Ecto neural progenitor cell (in vitro differentiated cells): ENCODE data around the gene RPA1.

Source experiments
- DNase-seq: peaks from one replicate; pipeline ENCODE4 v3.0.0-alpha.2; 2018; ENCODE audit warnings: low spot score

Gene RPA1

DNA sequence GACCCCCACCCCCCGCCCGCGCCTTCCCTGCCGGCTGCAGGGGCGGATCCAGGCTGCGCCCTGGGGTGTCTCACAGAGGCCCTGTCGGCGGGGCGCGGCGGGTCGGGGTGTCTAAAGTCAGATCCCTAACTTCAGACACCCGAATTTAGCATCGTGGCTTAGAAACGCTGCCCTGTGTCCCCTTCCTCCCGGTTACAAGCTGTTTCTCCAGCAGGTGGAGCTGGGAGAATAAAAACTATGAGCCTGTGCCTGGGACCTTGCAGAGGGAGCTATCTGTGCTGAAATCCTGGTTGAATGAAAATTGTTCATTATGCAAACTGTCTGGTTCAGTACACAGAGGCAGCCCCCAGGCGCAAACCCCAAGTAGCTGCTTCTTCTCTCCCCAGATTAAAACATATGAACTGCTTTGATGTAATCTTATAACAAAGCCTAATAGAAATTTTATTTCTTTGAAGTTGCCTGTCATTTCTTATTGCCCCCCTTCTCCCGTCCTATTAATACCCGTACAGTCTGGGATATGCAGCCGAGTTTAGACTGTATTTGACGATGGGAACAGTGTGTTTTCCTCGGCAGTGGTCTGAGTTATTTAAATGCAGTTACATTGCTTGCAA is 79.0 kb downstream of the RPA1 start:
- DNase-seq = peak; percentile 86

GRCh38 chr17:1909985-1910384 is 80.2 kb downstream of the RPA1 start:
- peak; percentile 46 for DNase-seq

GRCh38 chr17:1912146-1912545 is 82.3 kb downstream of the RPA1 start:
- DNase-seq = peak; percentile 44

GRCh38 chr17:1913702-1914101 is 83.9 kb downstream of the RPA1 start:
- DNase-seq = no peak

DNA sequence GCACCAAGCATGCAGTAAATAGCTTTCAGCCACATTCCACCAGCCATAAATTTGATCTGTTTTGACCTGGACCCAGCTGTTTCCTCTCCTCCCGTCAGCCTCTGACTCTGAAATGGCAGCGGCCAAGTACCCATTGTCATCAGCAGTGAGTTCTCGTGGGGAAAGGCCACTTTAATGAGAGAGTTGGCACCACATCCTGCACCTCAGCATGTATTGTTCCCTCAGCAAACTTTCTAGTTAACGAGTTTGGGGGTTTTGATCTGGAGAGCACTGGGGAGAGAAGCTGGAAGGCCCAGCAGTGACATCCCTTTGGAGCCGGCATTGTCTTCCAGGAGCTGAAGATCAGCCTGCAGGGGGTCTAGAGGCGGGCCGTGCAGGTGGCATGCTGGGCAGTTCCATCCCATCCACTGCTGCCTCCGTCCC is 84.9 kb downstream of the RPA1 start:
- no peak for DNase-seq

DNA sequence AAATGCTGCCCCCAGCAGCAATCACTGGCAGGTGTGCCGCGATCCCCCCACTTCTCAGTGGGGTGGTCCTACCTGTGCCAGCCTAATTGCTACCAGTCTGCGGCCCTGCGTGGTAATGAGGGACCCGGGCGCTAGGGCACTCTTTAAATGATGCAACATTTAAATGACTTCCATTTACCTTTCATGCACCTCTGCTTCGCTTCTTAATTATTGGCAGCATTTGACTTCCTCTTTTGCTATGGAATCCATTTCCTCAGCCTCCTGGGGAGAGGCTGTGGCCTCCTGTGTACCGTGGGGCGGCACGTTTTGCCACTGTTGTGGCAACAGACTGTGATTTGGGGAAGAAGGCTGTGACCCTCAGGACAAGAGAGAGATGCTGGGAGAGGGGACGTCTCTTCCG is 86.1 kb downstream of the RPA1 start:
- DNase-seq = no peak

DNA sequence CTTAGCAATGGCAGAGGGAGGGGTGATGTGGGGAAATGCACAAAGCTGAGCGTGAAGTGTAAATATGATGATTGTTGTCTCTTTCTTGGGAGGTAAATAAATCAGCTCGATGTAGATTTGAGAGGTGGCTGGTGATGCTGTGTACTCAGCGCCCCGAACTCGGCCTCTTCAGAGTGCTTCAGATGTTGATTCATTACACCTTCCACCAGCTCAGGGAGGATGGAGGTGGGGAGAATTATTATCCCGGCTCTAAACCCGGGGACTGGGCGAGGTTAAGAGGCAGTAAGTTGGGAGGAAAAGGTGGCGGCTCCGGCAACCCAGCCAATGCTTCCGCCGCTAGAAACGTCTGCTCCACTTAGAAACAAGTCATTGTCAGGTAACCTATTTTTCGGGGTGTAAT is 86.5 kb downstream of the RPA1 start:
- DNase-seq = no peak

DNA sequence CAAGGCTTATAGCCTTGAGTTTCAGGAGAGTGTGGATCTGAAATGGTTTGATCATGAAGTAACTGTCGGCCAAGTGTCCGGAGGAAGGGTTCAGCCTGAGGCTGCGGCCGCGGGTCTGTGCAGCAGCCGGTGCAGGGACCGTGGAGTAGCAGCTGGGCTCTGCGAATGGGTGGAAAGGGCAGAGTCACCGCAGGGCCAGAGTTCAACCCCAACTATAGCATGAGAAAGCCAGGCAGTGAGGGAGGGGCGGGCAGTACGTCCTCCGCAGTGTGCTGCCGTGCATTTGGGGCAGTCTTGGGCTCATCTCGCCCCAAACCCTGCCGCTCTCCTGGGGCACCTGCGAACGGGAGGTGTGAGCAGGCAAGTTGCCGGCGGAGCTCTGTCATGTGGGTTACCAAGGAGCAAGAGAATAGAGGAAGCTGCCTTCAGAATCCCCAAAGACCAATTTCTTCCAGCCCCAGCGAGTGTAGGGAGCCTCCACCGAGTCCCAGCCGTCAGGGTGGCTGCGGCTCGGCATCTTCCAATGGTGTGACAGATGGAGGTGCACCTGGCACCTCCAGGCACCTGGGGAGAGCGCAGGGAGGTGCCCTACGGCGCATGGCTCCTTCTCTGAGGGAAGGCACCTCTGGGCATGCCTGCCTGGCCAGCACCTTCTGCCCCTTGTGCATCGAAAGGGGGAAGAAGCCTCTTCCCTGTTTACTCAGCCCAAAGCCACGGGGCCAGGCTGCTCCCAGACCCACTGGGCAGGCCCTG is 87.3 kb downstream of the RPA1 start:
- DNase-seq = no peak

- no peak for DNase-seq
Measured at GRCh38 chr17:1918346-1919162, 88.7 kb downstream of the RPA1 start.

DNA sequence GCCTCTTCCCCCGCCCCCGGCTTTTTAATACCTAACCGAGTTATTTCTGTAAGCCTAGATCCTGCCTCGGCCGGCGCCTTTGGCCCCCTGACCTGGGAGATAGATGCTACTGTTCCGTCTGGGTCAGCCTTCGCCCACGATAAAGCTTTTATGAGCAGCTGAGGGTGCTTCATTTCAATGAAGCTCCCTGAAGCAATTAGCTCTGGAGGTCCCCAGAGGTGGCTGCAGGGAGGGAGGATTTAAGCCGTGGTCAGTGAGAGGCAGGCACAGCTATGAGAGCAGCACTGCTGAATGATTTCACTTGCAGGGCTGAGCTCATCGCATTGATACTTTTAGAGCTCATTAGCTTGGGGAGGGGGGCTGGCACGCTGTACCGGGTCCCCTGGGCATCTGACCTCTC is 89.4 kb downstream of the RPA1 start:
- peak; percentile 68 for DNase-seq

GRCh38 chr17:1920948-1921351 is 91.1 kb downstream of the RPA1 start:
- no peak for DNase-seq

- peak; percentile 57 for DNase-seq
Measured at GRCh38 chr17:1928976-1929375, 99.2 kb downstream of the RPA1 start.

- DNase-seq = no peak
Measured at GRCh38 chr17:1930337-1930645, 100.5 kb downstream of the RPA1 start.

DNA sequence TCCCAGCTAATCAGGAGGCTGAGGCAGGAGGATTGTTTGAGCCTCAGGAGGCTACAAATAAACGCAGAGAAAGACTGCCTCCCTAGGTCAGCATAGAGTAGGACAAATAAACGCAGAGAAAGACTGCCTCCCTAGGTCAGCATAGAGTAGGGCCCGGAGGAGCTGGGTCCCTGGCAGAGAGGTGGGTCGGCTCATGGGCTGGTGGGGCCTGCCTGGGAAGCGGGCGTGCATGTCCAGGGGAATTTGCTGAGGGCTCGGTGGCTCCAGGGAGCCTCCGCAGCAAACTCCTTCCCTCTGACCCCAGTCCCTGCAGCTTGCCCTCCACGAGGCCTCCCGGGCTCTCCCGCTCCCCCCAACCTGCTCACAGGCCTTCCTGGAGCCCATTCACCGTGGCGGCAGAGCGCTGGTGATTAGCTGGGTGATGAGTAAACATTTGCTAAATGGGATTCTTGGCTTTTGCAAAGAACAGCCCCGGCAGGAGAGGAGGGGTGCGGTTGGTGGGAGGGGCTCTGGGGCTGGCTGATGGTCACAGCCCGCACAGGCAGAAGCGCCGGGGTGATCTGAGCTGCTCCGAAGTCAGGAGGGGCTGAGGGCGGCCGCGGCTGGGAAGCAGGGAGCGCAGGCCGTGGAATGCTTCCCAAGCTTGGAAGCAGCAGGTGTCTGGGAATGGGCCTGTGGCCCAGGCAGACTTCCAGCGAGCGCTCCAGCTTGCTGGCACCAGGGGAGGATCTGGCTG is 102.2 kb downstream of the RPA1 start:
- peak; percentile 90 for DNase-seq

DNA sequence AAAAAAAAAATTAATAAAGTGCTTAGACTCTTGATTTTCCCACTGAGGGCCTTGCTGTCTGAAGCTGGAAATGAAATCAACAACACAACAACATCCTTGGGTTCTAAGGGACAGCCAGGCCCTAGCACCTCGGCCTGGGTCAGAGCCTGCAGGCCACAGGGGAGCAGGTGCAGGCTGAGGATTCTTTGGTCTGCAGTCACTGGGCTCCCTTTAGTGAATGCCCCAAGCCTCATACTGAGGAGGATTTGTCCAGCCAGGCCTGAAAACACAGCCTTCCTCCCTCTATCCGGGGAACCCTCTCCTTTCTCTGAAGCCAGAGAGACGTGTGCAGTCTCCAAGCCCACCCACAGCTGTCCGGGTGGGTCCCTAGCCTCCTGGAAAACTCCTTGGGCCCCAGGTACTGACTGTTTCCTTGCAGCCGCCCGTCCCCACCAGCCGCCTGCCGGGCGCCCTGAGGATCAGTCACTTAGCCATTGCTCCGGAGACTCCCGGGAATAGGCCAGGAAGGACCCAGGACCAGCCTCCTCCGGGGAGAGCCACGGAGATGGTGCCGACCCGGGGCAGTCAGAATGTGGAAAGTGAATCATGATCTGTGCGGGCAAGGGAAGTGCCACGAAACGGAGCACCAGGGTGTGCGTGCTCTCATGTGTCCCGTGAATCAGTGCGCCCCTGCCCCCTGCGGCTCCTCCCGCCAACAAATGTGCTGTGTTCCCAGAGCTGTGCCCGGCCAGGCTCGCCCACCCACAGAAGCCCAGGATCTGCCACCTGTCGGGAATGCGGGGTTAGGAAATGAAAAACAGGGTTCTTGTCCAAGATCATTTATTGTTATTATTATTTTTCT is 104.3 kb downstream of the RPA1 start:
- peak; percentile 54 for DNase-seq

- DNase-seq = peak; percentile 54
Measured at GRCh38 chr17:1934901-1935300, 105.1 kb downstream of the RPA1 start.

- DNase-seq = no peak
Measured at GRCh38 chr17:1936766-1937165, 107.0 kb downstream of the RPA1 start.

DNA sequence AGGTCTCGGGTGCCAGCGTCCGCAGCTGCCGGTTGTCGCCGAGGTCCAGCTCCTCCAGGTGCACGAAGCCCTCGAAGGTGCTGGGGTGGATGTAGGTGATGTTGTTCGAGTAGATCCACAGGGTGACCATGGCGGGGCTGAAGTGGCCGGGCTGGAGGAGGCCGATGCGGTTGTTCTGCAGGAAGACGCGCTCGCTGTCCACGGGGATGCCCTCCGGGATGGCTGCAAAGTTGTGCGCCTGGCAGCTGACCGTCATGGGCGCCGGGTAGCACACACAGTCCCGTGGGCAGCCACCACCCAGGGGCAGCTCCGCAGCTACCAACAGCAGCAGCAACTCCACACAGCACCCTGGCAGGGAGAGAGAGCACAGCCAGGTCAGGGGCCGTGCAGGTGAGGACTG is 107.7 kb downstream of the RPA1 start:
- no peak for DNase-seq

DNA sequence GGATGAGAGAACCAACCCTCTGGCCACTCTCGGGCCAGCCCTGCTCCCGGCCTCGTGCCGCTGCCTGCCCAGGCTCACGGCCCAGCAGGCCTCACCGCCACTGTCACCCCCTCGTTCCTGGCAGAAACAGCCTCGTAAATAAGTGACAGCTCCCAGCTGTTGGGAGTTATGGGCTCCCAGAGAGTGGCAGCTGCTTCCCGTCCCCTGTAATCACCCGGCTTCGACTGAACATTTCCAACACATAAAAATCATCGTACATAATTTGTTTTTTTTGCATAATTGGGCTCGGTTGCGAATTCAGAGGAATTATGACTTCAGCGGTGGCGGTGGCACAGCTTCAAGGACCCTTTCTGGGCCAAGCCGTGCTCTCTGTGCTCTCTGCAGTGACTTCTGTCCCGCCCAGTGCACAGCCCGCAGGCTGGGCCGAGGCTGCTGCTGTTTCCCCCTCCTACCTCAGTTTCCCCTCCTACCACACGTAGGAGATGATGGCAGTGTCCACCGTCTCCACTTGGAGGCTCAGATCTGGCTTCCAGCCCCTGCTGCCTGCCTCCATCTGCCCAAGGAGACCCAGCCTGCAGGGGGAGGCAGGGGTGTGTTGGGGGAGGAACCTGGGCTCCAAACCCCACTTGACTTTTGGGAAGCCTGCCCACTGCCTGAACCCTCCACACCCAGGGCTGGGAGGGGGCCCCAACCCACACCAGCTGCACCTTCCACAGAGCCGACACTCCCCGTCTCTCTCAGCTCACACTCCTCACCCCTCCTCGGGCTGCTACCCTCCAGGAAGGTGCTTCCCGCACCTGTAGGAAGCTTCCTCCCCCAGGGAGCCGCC is 110.4 kb downstream of the RPA1 start:
- no peak for DNase-seq

- DNase-seq = no peak
Measured at GRCh38 chr17:1940810-1941185, 111.0 kb downstream of the RPA1 start.
